Stimulated activated CD4-positive, alpha-beta T cell treated with anti-CD3 and anti-CD28 coated beads, Interleukin-4, amount 100 ng/mL, for 48 hours (primary cell): ENCODE data around the gene HBM.
"Not testable (repeated sequence)": the region's sequence is repeated elsewhere in the genome, so short reads cannot be mapped to it uniquely, and the experiment has no call there.

Experiments used
- DNase-seq, 2 donors: peaks; one replicate each; pipeline ENCODE4 v3.0.0-alpha.2; 2020; ENCODE audit warnings: low read depth in 2 of 2

Gene HBM, protein sequence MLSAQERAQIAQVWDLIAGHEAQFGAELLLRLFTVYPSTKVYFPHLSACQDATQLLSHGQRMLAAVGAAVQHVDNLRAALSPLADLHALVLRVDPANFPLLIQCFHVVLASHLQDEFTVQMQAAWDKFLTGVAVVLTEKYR

GRCh38 chr16:165539-166374 is at the start of gene HBM:
TSS of gene HBM (plus strand) at chr16:165978. CDS start at chr16:165998, 20 bp downstream.
- no peak for DNase-seq

- no peak for DNase-seq
These were observed 49.8 kb upstream of the HBM start for GRCh38 chr16:116015-116414.

GRCh38 chr16:117379-118365 is 48.1 kb upstream of the HBM start:
- peak; percentile 59 to 61 for DNase-seq

GRCh38 chr16:118857-119256 is 46.9 kb upstream of the HBM start:
- DNase-seq: no peak

DNA sequence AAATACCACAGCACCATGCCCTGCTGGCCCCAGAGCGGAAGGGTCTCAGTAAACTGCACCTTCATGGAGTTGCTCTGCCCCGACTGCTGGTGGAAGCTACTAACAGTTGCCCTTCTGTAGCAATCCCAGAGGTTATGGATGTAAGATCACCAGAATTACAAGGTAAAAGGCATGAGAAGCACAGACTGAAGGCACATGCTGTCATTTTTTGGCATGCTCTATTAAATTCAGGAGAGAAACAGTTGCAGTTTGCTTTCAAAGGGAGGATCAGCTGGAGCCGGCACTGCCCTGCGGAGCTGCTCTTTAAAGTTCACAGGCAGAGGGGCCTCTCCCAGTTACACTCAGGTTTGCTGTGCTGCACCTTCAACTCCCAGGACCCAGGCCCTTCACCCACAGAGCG is 46.5 kb upstream of the HBM start:
- no peak for DNase-seq

DNA sequence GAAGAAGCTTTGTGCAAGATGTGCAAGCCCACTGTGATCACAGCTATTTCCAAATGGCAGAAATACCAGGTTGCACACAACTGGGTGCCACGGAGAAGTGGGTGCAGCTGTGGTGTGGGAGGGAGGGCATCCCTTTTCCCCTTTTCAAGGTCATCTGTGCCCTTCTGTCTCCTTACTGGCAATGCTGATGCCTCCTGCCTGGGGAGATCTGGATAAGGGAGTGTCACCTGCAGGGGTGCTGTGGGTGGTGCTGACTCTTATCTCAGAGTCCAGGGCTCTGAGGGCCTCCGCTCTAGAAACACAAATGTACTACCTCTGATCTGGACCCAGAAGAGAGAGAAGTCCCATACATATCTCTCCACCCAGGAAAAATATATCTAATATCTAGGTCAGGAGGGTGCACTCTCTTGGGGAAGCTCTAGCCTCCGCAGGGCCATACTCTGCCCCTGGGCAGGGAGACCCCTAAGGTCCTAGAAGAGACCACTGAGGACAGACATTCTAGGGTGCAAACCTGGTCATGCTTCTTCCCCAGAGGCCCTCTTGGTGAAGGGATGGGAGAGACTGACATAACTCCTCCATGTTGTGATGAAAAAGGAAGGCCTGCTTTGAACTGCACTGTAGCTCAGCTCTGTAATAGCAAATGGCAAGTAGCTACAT is 45.8 kb upstream of the HBM start:
- DNase-seq: no peak

GRCh38 chr16:120756-121155 is 45.0 kb upstream of the HBM start:
- no peak for DNase-seq

DNA sequence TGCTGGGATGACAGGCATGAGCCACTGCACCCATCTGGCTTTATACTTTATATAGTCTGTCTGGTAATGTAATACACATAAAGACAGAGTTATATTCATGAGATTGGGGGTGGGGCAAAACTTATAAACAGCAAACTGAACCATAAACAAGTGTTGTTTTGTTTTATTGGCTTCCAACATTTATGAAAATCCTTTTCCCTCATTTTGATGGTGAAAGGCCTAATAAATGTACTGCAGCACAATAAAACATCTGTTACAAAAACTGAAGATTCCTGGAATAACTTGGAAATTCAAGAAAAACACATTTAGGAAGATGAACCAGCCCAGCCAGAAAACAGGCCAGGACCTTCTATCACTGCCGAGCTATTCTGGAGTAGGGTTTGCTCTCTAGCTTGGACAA is 43.4 kb upstream of the HBM start:
- DNase-seq: no peak

- not testable (repeated sequence) for DNase-seq
These were observed 42.0 kb upstream of the HBM start for GRCh38 chr16:123558-124350.

- no peak for DNase-seq
These were observed 40.8 kb upstream of the HBM start for GRCh38 chr16:125011-125410.

DNA sequence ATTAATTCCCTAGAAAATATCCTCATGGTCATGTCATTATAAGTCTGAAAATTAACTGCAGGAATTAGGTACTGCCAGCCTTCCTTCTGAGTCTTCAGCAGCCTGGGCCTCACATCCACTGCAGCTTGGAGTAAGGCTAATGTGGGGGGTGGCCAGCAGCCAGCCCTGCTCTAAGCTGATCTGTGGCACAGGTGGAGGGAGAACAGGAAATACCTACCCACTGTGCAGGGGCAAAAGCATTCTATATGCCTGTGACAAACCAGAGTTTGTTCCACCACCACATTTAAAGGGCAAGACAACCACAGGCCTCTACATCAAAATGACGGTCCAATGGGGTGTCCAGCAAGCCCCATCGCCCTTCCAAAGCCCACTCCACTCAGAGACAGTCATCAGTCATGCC is 36.7 kb upstream of the HBM start:
- no peak for DNase-seq

GRCh38 chr16:130533-131173 is 35.1 kb upstream of the HBM start:
- DNase-seq: no peak

GRCh38 chr16:132120-132519 is 33.7 kb upstream of the HBM start:
- DNase-seq: no peak

DNA sequence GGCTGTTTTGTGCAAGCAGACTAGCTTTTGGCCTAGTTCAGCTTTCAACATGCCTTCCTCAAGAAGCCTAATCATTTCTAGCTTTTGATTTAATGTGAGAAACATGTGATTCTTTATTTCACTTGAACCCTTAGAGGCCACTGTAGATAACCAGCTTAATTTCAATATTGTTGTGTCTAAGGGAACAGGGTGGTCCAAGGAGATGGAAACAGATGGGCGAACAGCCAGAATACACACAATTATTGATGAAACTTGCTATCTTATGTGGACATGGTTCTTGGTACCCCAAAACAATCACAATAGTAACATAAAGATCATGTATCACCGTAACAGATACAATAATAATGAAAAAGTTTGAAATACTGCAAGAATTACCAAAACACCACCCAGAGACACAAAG is 32.1 kb upstream of the HBM start:
- DNase-seq: no peak

GRCh38 chr16:138049-138417 is 27.7 kb upstream of the HBM start:
- peak in 1 of 2 donors; percentile 21 for DNase-seq

DNA sequence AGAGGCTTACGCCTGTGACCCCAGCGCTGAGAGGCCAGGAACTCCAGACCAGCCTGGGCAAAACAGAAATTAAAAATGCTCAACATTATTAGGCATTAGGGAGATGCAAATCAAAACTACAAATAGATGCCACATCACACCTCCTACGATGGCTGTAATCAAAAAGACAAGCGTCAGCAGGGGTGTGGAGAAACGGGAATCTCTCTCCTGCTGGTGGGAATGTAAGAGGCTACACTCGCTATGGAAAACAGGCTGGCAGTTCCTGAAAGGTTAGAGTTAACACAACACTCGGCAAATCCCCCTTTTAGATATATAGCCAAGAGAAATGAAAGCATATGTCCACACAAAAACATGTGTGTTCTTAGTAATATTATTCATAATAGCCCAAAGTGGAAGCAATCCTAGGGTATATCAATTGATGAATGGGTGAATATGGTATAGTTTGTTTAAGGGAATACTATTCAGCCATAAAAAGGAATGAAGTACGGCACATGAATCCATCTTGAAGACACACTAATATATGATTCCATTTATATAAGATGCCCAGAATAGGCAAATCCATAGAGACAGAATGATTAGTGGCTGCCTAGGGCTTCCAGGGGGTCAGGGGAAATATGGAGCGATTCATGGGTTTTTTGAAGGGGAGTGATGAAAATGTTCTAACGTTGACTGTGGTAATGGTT is 25.5 kb upstream of the HBM start:
- no peak for DNase-seq

GRCh38 chr16:142405-142967 is 23.3 kb upstream of the HBM start:
- no peak for DNase-seq

GRCh38 chr16:143047-143446 is 22.7 kb upstream of the HBM start:
- DNase-seq: no peak

DNA sequence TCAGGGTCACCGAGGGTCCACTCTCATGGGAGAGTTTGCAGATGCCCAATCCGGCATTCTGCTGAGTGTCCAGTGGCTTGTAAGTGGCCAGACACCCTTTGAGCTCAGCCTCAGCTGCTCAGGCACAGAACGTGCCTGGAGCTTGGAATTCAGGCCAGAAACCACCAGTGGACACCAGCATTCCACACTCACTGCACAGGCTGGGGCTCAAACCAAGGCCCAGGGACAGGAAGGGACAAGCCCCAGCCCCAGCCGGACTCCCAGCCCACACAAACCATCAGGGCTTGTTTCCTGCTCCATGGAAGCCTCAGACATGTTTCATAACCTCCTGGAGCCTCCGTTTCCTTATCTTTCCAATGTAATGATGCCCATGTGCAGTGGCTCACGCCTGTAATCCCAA is 22.3 kb upstream of the HBM start:
- no peak for DNase-seq

DNA sequence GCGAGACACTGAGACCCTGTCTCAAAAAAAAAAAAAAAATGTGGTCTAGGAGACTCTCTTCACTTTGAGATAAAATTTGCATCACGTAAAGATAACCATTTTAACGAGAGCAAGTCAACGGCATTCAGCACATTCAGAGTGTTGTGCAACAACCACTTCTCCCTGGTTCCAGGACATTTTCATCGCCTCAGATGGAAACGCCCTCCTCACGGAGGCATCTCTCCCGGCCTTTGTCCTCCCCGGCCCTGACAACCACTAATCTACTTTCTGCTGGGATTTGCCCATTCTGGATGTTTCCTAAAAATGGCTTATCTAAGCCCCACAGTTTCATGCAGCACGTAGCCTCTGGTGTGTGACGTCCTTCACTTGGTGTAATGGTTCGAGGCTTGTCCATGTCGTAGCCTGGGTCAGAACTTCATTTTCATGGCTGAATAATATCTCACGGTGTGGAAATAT is 21.0 kb upstream of the HBM start:
- no peak for DNase-seq
